ENCODE data around the gene NDUFC1. TPM values are rescaled to one million over a fixed set of nuclear protein-coding genes. Genes with fewer than 3 reads are reported as not detected.

NDUFC1 gene
- total and polyA plus RNA-seq, 2 donors (not counting 3 experiments of a cell fraction or from before 2014, with no cell fraction given): 65.2 to 78.1 TPM

- intact Hi-C loops (cut with micrococcal nuclease): no loop called here
- TF ChIP-seq EZH2 (IDR thresholded peaks at IDR 0.05; ENCODE audit: borderline replicate concordance, low read depth, low read length, severe bottlenecking) (no peak), POLR2A (IDR thresholded peaks at IDR 0.05; ENCODE audit: low read depth, low read length) (peak; percentile 42), GATA2 (IDR thresholded peaks at IDR 0.05; ENCODE audit: insufficient read depth, insufficient read length, low read depth, low read length) (peak; percentile 79), JUN (IDR thresholded peaks at IDR 0.05; ENCODE audit: borderline replicate concordance, insufficient read depth, insufficient read length, low read depth) (no peak), CTCF (IDR thresholded peaks at IDR 0.05; ENCODE audit: extremely low read depth in 1 of 2, insufficient read depth in 1 of 2, low read depth in 1 of 2, low read length in 2 of 2) (no peak), MAX (IDR thresholded peaks at IDR 0.05; ENCODE audit: insufficient read depth, insufficient read length) (peak; percentile 93), MYC (IDR thresholded peaks at IDR 0.05; ENCODE audit: low read depth, low read length) (no peak), FOS (IDR thresholded peaks at IDR 0.05; ENCODE audit: borderline replicate concordance, insufficient read depth, low read length) (peak; percentile 37), POLR2AphosphoS5 (IDR thresholded peaks at IDR 0.05; ENCODE audit: insufficient read depth, low read depth, low read length) (peak; percentile 63)
- dilution Hi-C loops (cut with MboI; ENCODE audit: extremely low pct_ligation_motif_present, low sequenced_read_pairs): no loop called here
- H3K9me3 ChIP-seq (replicated peaks; ENCODE audit: control insufficient read depth, insufficient read depth, low read length): no peaks in the 10 kb centered on the region
- peak overlapping the region; percentile 24 for H2AFZ ChIP-seq (ENCODE audit: low read depth, low read length)
- ChIA-PET POLR2A (interaction anchor here (0.6 kb wide), 1 partner anchor 19 kb away, joined by 4 read pairs; no protein-coding TSS in a partner anchor), CTCF (interaction anchor here (0.7 to 2.3 kb wide), 13 partner anchors 8 to 236 kb away, joined by 3 to 23 read pairs (median 5); partner anchors contain the start of gene NAA15)
- no peaks in the 10 kb centered on the region for H3K79me2 ChIP-seq (ENCODE audit: control insufficient read depth, insufficient read depth, low read length)
- peak; percentile 83 for FAIRE-seq
- H3K4me1 ChIP-seq (ENCODE audit: control insufficient read depth, extremely low read depth, insufficient read depth, low read length): peaks cover 14% of the 10 kb centered on the region
- no peaks in the 10 kb centered on the region for H3K9me1 ChIP-seq (replicated peaks; ENCODE audit: control insufficient read depth, extremely low read depth, insufficient read depth, low read length)
- H3K36me3 ChIP-seq (ENCODE audit: control insufficient read depth in 2 of 2, extremely low read depth in 1 of 2, insufficient read depth in 2 of 2, low read length in 2 of 2): no peaks in the 10 kb centered on the region
- H3K4me2 ChIP-seq (ENCODE audit: insufficient read depth, low read length): peak overlapping the region; percentile 90
- no TSS peak for BruUV-seq (replicated peaks)
- peak; percentile 87 for DNase-seq (ENCODE audit: low read depth, low spot score)
- H3K27me3 ChIP-seq (ENCODE audit: control insufficient read depth in 2 of 2, insufficient read depth in 2 of 2, low read length in 2 of 2): no peaks in the 10 kb centered on the region
- H3K4me3 ChIP-seq (replicated peaks in 1 of 3; ENCODE audit: insufficient read depth in 1 of 3, low read depth in 1 of 3, low read length in 3 of 3): peak overlapping the region in 2 of 3 experiments; percentile 17 to 20
- peak overlapping the region; percentile 54 for H3K27ac ChIP-seq (ENCODE audit: insufficient read depth, low read depth, low read length)
- H3K9ac ChIP-seq (replicated peaks; ENCODE audit: extremely low read depth, insufficient read depth, low read length): peak overlapping the region; percentile 1
- H4K20me1 ChIP-seq (replicated peaks; ENCODE audit: control insufficient read depth, extremely low read depth, insufficient read depth, low read length): no peaks in the 10 kb centered on the region
Measured at GRCh38 chr4:139266583-139267257, 35.6 kb downstream of the NDUFC1 start.
